Activated naive CD4-positive, alpha-beta T cell (primary cell): ENCODE data around the gene C19orf38.

Experiments
- DNase-seq, 4 experiments: peaks; one replicate each; lab custom pipeline; 2025; lab: John Stamatoyannopoulos, UW

C19orf38 gene

DNA sequence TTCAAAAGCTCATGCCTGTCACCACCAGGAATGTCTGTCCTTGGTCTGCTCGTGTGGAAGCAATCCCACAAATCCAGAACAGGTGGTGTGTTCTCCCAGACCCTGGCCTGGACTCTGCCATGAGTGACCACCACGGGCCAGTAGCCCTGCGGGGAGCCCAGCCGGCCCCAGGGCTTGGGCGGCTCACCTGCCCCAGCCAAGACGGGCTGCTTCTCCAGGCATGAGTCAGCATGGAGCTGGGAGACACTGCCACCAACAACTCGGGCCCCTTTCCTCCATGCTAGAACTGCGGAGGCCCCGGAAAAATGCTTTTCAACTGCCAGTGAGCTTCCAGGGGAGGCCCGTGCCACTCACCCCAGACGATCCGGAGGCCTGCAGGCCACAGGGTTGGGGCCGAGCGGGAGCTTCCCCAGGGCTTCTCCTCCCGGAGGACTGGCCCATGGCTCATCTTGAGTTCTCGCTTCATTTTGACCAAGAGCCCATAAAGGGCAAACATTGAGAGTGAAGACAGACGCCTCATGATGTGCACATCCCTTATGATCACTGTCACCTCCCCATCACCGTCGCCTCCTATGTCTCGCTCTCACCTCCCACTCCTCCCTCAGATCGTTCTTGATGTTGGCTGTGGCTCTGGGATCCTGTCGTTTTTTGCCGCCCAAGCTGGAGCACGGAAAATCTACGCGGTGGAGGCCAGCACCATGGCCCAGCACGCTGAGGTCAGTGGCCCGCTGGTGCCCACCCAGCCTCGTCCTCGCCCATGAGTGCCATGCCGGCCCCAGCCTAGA, 63.6 kb downstream of the C19orf38 start:
- DNase-seq, result no peak

DNA sequence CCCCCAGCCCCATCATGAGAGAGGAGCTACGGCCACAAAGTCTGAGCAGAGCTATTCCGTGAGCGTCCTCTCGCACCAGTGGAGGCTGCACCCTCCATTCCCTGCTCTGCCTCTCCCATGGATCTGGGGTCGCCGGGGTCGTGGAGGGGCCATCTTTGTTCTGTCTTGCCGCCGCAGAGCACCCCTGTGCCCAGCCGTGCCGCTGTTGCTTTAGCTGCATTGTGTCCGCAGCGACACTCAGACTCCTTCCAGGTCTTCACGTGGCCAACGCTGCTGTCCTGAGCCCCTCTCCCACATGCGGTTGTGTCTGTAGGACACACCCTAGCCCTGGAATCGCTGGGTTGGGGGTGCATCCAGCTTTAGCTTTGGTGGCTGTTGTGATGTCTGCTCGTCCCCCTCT, 64.4 kb downstream of the C19orf38 start:
- DNase-seq, result no peak

DNA sequence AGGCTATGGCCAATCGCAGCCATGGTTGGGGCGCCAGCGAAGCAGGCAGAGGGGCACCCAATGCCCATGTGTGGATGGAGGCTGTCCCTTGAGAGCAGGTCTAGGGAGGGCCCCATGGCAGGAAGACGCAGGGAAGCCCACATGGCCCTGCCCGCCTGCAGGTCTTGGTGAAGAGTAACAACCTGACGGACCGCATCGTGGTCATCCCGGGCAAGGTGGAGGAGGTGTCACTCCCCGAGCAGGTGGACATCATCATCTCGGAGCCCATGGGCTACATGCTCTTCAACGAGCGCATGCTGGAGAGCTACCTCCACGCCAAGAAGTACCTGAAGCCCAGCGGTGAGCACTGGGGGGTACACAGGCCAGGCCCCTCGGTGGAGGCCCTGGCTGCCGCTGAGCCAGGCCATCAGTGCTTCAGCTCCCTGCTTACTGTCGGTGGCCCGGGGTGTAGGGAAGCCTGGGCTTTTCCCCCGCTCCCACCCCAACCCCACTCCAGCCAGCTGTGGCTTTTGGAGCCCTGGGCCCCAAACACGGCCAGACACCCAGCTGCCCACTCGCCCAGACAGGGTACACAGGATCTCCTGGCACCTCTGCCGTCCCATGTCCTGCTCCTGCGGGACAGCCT, 65.6 kb downstream of the C19orf38 start:
- DNase-seq, result no peak

DNA sequence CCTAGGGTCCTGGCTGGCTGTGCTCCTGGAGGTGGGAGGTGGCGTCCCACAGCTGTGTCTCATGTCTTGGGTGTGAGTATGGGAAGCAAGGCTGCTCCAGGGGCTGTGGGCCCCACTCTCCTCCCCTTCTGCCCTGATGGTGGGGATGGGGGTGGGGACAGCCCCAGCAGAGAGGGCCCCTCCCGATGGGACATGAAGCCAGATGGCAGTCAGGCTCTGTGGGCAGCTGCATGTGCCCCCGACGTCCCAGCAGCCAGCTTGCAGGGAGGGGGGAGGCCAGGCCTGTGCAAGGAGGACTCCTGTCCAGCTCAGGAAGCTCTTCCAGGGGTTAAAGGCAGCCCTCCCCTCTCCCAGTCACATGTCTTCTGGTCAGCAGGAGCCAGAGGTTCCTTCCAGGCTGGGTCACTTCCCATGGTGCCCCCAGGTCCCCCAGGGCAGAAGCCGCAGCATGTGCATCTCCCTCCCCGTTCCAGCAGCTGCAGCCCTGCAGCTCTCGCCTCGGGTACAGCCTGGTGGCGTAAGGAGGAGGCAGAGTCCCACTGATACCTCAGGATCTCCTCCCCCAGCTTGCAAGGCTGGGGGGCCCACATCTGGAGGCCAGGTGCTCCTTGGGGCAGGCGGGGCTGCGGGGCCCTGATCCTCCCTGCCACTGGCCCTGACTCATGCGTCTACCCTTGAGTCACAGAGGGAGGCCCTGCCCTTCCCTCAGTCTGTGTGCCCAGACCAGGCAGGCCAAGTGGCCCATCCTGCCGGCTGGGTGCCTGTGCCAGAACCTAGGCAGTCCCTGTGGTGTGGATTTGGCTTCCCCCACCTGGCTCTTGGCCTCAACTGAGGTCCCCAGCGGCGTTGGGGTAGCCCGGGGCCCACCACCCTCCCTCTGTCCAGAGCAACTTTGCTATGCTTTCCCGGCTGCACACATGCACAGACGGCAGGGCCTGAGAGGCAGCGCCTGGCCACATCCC, 67.2 kb downstream of the C19orf38 start:
- DNase-seq, result no peak

DNA sequence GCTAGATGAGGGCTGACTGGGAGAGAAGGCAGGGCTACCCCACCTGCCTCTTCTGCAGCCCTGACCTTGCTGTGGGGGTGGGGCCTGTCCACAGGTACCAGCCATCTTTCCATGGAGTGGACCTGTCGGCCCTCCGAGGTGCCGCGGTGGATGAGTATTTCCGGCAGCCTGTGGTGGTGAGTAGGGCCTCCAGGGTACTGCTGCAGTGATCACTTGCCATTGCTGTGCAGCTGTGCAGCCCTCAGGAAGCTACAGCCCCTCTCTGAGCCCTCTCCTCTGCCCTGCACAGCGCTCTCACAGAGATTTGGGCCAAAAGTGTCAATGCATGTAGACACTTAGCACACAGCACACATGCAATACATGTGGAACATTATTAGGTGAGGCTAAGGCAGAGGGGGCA, 68.4 kb downstream of the C19orf38 start:
- no peak for DNase-seq

DNA sequence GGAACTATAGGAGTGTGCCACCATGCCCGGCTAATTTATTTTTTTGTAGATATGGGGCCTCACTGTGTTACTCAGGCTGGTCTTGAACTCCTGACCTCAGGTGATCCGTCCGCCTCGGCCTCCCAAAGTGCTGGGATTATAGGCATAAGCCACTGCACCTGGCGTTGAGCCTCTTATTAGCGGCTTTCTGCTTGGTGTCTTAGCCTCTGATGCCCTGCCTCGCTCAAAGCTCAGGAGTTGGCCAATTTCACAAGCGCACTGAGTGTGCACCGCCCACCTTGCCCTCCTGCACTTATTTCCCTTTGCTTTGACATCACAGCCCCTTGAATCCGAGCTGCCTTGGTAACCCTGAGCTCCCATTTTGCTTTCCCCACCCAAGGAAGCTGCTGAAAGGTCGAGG, 70.1 kb downstream of the C19orf38 start:
- DNase-seq, result no peak
